ENCODE measurements around the gene MAP3K14.

DNA sequence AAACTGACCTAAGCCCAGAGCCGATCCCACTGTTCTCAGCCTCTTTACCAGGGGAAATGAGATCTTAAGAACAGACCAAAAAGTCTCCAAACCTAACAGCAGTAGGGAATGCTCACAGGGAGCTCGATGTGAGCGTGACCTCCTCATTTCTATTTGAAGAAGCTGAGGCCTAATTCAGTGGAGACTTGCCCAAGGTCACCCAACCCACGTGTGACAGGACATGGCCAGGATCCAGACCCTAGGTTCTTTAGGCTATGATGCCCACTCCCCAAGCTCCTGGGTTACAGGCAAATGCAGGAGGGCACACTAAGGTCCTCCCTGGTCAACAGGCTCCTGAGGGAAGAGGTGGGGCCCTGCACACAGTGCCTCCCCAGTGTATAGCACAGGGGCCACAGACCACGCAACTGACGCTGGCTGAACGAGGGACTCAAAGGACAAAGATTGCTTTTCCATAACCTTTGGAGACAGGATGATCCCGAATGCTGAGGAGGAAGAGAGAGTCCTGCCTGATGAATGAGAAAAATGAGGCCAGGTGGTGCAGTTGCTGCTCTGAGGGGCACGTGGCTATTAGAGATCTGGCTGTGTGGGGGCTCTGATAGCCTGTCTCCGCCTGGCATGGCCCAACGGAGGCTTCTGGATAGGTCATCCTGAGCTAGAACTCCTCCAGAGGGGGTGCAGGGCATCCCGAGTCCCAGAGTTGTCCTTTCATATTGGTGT is 24.0 kb downstream of the MAP3K14 start:
- TF ChIP-seq EZH2 (IDR thresholded peaks at IDR 0.05; ENCODE audit: borderline replicate concordance) (no peak), EZH2phosphoT487 (IDR thresholded peaks at IDR 0.05; ENCODE audit: low read depth, severe bottlenecking, unreplicated experiment) (no peak)
- TF ChIP-seq, protein P1, sequence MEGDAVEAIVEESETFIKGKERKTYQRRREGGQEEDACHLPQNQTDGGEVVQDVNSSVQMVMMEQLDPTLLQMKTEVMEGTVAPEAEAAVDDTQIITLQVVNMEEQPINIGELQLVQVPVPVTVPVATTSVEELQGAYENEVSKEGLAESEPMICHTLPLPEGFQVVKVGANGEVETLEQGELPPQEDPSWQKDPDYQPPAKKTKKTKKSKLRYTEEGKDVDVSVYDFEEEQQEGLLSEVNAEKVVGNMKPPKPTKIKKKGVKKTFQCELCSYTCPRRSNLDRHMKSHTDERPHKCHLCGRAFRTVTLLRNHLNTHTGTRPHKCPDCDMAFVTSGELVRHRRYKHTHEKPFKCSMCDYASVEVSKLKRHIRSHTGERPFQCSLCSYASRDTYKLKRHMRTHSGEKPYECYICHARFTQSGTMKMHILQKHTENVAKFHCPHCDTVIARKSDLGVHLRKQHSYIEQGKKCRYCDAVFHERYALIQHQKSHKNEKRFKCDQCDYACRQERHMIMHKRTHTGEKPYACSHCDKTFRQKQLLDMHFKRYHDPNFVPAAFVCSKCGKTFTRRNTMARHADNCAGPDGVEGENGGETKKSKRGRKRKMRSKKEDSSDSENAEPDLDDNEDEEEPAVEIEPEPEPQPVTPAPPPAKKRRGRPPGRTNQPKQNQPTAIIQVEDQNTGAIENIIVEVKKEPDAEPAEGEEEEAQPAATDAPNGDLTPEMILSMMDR (IDR thresholded peaks at IDR 0.05; ENCODE audit: poor library complexity) = no peak
